GM21526 (cell line): ENCODE data around the gene RBM20.
"Not testable (repeated sequence)": the region's sequence is repeated elsewhere in the genome, so short reads cannot be mapped to it uniquely, and the experiment has no call there.

ENCODE experiments used
- ATAC-seq: cut with Tn5 transposase; IDR thresholded peaks from one replicate; pipeline ENCODE4 v1.9.1; 2021; ENCODE audit warnings: moderate library complexity; ENCODE audit not compliant: unreplicated experiment, low FRiP score

RBM20 gene

DNA sequence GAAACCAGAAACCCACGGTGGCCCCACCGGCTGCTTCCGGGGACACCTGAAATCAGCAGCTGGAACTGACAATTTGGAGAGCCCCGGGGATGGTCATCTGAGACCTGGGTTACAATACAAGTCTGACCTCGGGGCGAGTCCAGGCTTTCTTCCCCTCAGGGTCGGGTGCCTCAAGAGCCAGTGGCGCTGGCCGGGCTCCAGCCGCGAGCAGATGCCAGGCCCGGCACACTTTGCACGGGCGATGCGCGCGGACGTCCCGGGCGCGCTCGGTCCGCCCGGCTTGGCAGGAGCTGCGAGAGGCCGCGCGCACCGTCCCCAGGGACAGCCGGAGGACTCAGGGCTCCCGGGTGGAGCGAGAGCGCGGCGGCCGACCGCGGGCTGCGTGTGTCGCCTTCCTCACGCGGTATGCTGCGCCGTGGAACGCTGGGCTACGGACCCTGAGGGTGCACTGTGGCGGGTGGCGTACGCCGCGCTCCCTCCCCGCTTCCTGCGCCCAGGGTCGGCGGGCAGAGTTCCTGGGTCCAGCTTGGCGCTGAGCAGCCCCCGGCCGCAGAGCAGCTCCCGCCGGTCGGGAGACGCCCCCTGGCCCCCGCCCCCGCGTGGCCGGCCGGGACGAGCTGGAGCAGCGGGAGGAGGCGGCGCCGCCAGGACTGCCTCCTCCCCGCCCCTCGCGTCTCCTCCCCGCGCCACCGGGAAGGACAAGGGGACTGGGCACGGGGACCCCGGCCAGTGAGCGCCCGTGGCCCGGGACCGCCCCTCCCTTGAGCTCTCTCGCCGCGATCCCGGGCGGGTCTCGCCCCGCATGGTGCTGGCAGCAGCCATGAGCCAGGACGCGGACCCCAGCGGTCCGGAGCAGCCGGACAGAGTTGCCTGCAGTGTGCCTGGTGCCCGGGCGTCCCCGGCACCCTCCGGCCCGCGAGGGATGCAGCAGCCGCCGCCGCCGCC, at the start of gene RBM20:
TSS of gene RBM20 (plus strand) at position 684 of the 945 bp plus-strand sequence. CDS start at position 803, 119 bp downstream.
- no peak for ATAC-seq

DNA sequence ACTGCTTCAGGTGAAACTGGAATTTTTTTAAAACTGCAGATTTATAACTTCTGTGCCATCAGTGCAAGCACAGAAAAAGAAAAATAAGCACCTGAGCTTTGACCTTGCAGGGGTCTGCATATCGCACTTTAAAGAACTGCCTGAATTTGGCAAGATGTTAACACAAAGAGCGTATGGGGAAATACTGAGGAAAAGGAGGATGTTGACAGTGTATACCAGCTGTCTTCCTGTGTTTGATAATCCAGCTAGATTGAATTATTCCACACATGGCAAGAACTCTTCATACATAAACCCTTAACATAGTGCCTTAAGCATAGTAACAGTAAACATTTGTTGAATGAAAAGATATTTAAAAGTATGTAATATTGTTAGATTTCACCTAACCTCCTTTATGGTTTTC, 46.7 kb upstream of the RBM20 start:
- ATAC-seq: no peak

DNA sequence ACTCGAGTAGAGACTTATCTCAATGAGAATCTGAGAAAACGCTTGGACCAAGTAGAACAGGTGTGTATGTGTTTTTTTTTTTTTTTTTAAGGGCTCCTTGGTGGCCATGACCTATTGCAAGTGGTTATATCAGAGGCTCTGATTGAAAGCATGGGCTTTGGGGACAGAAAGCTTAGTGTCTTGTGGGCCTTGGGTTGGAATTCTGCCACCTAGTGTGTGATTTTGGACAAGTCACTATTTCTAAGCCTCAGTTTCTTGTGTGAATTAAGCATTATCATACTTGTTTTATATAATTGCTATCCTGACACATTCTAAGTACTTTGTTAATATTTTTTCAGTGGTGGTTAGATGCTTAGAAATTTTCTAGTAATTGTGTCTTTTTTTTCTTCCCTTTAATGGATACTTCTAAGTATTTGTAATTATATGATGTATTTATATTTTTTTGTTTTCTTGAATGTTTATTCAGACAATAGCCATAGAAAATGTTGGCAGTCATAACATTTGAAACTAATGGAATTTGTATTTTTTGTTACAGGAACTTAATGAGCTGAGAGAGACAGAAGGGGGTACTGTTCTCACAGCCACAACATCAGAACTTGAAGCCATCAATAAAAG, 43.5 kb upstream of the RBM20 start:
- peak; percentile 52 for ATAC-seq

DNA sequence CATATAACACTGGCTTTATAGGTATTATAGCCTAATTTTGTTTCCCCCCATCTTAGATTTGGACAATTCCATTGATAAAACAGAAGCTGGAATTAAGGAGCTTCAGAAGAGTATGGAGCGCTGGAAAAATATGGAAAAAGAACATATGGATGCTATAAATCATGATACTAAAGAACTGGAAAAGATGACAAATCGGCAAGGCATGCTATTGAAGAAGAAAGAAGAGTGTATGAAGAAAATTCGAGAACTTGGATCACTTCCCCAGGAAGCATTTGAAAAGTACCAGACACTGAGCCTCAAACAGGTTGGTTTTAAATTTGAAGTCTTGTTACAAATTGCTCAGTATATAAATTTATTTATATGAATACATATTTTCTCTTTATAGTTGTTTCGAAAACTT, 42.6 kb upstream of the RBM20 start:
- ATAC-seq: no peak

DNA sequence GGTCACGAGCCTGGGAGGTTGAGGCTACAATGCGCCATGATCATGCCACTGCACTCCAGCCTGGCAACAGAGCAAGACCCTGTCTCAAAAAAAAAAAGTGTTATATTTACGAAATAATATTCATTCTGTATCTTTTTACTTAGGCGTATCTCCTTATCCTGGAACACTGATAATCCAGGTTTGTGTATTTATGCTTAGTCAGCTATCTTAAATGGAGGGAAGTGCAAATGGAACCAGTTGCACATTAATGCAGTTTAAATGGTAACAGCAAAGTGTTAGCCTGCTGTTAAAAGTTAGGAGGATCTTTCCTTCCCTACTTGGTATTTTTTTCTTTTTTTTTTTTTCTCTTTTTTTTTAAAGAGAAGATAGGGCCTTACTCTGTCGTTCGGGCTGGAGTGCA, 36.0 kb upstream of the RBM20 start:
- no peak for ATAC-seq

DNA sequence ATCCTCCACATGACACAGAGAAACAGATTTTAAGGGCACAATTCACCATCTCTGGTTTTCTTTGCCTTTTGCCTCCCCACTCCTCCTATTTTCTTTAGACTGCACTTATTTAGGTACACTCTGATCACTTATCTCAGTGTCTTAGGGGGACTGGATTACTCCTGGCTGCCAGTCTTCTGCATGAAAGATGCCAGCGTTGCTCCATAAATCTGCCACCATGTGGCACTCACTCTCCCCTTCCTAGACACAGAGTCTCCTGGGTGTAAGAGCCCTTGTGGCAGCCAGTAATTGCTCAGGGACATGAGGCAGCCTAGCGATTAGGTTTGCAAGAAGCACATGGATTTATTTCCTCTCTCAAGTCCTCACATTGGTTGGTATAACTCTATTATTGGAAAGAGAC, 34.5 kb upstream of the RBM20 start:
- no peak for ATAC-seq

DNA sequence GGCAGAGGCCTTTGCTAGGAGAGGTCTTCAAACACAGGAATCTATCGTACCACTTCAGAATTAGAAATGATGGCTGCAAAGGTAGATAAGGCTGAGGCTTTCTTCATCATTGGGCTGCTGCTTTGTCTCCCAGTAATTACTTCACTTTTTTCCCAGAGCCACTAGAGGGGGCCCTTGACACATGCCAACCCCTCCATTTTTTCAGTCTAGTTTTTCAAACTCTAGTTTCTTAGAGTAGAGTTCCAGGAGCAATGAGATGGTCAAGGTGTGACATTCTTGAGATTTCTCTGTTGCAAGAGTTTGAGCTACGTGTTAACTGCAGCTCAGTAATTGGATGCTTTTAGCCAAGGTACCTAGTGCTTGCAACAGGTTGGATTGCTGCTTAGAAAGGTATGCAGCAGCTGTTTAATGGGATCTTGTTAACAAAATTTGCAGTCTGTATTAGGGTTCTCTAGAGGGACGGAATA, 33.8 kb upstream of the RBM20 start:
- ATAC-seq: no peak

DNA sequence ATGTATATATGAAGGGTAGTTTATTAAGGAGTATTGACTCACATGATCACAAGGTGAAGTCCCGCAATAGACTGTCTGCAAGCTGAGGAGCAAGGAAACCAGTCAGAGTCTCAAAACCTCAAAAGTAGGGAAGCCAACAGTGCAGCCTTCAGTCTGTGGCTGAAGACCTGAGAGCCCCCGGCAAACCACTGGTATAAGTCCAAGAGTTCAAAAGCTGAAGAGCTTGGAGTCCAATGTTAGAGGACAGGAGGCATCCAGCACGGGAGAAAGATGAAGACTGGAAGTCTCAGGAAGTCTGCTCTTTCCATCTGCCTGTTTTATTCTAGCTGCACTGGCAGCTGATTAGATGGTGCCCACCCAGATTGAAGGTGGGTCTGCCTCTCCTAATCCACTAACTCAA, 33.4 kb upstream of the RBM20 start:
- not testable (repeated sequence) for ATAC-seq

DNA sequence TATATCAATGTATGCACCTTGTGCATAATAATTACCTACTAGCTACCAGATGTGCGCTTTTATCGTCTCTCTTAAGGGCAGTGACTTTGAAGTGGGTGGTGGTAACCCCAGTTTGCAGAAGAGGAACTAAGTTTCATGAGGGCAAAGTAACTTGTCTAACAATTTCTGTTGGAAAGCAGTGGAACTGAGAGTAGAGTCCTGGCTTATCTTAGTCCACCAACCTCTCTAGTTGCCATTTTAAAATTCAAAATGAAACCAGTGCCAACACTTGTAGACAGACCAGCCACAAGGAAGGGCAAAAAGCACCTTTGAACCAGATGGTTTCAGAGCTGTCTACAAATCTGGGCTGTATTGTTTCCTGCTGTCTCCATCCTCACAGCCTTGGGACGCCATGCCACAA, 32.0 kb upstream of the RBM20 start:
- no peak for ATAC-seq

DNA sequence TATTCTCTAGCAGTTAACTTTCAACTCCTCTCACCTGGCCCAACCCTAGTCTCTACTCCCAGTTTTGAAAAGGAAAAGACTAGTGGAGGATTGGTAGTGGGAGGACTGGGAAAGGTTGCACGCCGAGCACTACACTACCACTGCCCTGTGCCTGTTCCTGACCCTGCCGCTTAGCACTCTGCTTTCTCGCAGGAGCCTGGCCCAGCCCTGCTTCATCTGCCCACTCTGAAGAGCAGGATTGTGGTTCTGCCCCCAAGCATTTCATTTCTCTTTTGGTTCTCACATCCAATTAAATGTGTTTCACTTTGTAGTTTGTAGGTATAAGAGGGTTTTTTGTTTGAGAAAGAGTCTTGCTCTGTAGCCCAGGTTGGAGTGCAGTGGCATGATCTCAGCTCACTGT, 31.5 kb upstream of the RBM20 start:
- no peak for ATAC-seq

DNA sequence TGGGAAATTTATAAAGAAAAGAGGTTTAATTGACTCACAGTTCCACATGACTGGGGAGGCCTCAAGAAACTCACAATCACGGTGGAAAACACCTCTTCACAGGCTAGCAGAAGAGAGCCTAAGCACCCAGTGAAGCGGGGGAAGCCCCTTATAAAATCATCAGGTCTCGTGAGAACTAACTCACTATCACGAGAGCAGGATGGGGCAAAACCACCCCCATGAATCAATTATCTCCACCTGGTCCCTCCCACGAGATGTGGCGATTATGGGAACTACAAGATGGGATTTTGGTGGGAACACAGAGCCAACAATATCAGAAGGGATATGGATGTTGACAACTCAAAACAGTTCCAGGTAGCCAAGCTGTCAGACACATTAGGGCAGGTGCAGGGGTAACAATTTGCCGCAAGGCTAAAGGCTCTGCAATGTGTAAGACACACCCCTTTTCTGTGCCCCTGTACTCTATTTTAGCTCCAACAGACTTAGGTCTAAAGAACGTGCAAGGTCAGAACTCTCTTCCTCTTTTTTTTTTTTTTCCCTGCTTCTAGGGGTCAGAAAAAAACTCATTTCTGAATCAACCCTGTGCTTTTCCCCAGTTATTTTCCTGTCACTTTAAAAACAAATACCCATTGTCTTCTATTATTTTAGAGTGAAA, 30.7 kb upstream of the RBM20 start:
- ATAC-seq: no peak

DNA sequence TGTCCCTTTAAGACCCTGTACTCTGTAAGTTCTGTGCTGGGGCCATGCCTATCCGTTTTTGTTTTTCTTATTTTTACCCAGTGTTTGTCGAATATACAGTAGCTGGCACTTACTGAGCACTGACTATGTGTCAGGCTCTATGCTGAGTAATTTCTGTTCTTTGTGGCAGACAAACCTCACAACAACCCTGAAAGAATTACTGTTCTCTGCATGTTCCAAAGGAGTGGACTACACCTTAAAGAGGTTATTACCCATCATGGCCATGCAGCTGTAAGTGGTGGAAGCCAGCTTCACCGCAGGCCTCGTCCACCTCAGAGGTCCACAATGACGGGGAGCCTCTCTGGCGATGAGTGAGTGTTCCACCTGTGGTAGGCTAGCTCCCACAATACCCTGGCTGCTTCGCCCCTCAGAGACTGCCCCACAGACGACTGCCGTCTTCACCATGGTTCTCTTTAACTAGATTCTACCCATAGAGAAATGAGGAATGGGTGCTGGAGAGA, 30.1 kb upstream of the RBM20 start:
- no peak for ATAC-seq

DNA sequence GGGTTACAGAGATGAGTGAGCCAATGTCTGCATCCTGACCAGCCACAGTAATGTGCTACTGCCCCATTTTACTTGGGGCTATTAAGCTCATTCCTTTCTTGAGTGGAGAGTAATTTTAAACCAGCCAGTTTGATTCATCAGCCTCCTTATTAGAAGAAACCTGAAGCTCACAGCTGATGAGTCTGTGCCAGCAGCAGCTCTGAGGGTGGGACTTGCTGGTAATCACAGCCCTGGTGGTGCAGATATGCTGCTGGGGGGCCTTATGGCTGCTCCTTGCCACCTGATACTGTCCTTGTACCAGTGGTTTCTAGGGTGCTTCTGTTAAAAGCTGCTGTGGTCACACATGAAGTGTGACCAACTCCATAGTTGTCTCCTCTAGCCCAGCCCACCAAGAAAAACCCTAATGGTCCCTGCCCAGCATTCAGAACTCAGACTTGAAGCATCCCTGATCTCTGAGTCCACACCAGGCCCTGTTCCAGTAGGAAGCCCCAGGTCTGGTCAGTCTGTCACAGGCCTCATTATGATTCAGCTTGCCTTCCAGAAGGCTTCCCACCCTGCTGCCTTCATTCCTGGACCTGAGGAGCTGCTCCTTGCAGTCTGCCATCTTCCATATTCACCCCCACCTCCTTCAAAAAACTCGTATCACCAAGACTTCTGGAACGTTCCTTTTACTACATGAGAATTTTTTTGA, 28.9 kb upstream of the RBM20 start:
- no peak for ATAC-seq

DNA sequence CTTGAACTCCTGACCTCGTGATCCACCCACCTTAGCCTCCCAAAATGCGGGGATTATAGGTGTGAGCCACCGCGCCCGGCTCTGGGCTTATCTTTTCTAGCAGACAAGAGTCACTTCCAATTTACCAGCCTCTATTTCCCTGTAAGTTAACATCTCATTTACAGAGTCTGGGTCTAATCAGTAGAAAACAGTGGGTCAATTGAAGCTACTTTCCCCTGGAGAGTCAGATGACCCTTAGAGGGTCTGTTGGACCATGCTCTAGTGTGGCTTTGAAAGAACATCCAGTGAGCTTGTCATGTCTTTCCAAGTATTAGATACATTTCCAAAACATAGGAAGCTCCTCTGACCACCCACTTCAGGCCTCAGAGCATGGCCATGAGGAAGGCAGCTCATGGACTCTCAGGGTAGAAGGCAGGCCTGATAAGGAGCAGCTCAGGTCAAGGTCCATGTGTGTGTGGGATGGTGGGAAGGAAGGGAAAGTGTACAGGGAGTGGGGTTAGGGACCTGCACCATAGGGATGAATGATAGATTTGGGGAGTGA, 27.6 kb upstream of the RBM20 start:
- no peak for ATAC-seq

DNA sequence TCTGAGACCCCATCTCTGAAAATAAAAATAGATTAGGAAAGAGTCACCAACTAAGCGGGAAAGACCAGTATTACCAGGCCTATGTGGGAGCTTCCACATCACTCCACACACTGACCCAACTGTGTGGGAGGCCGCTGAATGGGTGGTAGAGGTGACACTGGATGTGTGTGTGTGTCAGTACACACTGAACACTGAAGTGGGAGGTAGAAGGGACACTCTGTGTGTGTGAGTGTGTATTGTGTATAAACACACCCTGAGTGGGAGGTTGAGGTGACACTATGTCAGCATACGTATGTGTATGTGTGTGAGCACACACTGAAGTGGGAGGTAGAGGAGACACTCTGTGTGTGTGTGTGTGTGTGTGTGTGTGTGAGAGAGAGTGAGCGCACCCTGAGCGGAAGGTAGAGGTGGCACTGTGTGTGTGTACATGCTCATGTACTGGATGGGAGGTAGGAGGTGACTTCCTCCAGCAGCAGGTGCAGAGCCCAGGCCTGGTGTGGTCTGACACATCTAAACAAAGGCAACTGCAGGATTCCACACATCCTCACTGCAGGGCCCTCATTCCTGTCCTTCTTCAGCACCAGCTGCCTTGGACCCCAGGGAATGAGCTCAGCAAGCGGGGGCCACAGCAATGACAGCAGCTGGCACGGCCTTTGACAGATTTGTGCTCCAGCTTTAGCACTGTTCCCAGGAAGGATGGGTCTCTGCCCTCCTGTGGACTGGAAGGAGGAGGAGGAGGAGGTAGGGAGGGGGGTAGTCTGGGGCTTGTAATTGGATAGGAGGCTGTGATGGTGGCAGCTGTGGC, 26.5 kb upstream of the RBM20 start:
- ATAC-seq: no peak

DNA sequence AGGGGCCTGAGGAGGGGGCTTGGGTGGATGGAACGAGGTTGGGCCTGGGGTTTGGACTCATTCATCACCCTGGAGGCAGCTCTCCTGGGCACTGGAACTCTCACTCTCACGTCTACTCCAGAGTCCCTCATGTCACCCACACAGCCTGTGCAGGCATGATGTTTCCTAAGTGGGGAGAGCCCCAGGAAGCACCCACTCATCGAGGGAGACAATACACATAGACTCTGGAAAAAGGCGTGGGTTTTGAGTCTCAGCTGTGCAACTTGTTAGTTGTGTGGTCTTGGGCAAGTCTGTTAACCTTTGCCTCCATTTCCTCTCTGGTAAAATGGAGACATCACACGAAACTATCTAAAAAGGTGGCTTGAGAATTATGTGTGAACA, 25.9 kb upstream of the RBM20 start:
- no peak for ATAC-seq

DNA sequence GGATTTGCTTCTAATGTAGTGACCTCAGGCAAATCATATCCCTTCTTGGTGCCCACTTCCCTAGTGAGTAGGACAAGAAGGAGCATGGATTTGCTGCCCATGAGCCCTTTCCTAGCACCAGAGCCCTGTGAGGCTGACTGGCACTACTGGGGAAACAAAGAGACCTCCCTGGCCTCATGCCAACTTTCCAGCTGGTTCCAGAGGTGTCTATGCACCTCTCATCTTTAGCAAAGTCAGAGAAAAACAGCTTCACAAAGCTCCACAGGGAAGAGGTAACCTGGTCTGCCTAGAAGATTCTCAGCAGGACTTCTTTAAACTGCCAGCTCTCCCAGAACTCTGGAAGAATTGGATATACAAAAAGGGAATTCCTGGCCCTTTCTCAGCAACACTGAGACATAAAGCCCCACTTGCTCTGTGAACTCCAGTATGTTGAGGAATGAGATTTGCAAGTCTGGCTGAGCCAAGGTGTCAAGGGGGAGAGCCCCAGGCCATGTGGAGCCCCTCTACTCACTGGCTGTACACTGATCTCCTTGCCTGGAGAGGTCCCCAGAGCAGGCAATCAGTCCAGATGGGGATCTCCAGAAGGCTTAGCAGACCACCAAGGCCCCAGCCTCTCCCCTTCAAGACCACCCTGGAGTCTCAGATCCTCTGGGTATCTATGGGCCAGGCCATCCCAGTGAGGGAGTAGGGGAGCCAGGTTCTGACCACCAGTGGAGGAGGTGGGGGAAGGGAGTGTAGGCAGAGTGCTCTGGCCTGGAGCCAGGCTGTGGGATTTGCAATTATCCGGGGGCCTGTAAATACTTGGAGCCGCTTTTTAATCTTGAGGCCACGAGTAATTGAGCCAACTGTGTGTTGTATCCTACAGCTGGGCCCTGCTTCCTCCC, 24.4 kb upstream of the RBM20 start:
- no peak for ATAC-seq

DNA sequence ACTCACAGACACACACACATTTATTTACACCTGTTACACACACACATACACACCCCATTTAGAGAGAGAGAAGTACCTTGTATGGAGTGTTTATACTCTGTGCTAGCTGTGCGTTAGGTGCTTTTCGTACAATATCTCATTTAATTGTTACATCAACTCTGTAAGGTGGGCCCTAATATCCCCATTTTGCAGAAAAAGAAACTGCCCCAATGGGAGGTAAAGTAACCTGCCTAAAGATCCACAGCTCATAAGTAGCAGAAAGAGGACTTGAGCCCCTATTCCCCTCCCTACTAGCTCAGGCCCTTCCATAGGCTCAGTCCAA, 23.8 kb upstream of the RBM20 start:
- ATAC-seq: no peak

DNA sequence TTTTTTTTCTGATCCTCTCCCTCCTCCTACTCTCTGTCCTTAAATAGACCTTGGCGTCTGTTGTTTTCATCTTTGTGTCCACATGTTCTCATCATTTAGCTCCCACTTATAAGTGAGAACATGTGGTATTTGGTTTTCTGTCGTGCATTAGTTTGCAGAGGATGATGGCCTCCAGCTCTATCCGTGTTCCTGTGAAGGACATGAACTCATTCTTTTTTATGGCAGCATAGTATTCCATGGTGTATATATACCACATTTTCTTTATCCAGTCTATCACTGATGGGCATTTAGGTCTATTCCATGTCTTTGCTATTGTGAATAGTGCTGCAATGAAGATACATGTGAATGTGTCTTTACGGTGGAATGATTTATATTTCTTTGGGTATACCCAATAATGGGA, 20.8 kb upstream of the RBM20 start:
- not testable (repeated sequence) for ATAC-seq
